CD4-positive, alpha-beta T cell (primary cell): ENCODE data around the gene FNDC3B. TPM values are rescaled to one million over a fixed set of nuclear protein-coding genes. Genes with fewer than 3 reads are reported as not detected.

Experiments used
- ATAC-seq: fragments of 200-7000 bp; cut with Tn5 transposase; one replicate; pipeline ENCODE4 v1.10.0; 2022; ENCODE audit warnings: mild to moderate bottlenecking; ENCODE audit not compliant: poor library complexity
- CTCF ChIA-PET: fragments of 350-600 bp; sonication (Branson Sonifier 250); formaldehyde crosslinking; loops from one replicate; lab custom pipeline; 2021; ENCODE audit warnings: antibody characterized with exemption, inconsistent platforms; lab: Charles Lee
- POLR2A ChIA-PET: fragments of 350-600 bp; sonication (Branson Sonifier 250); formaldehyde crosslinking; loops from one replicate; lab custom pipeline; 2021; ENCODE audit warnings: antibody characterized with exemption, inconsistent platforms; lab: Charles Lee
- DNase-seq, 14 experiments: peaks; one replicate each; pipeline ENCODE4 v3.0.0-alpha.2; 2013 to 2020; ENCODE audit warnings: mixed read lengths in 2 of 14
- H3K27ac ChIP-seq, 2 donors: one replicate each; pipeline versions ENCODE4 v1.5.1 to v1.7.0; 2013; ENCODE audit warnings: low read length in 2 of 2, low read depth in 1 of 2, mild to moderate bottlenecking in 1 of 2
- H3K27me3 ChIP-seq, 2 experiments: 1 replicate in 1 of 2; 2 replicates in 1 of 2; pipeline versions ENCODE4 v1.6.1 to v1.7.0; 2013; ENCODE audit warnings: low read length in 2 of 2, control low read depth in 1 of 2, mild to moderate bottlenecking in 1 of 2, moderate library complexity in 1 of 2; ENCODE audit not compliant: insufficient read depth in 2 of 2, control insufficient read depth in 1 of 2
- H3K36me3 ChIP-seq: one replicate; pipeline ENCODE4 v1.6.1; 2013; ENCODE audit warnings: low read length, control low read depth; ENCODE audit not compliant: insufficient read depth
- H3K4me1 ChIP-seq: one replicate; pipeline ENCODE4 v1.6.1; 2013; ENCODE audit warnings: low read length, control low read depth; ENCODE audit not compliant: insufficient read depth
- H3K4me3 ChIP-seq: one replicate; pipeline ENCODE4 v1.5.1; 2013; ENCODE audit warnings: mild to moderate bottlenecking, low read length, moderate library complexity
- H3K9me3 ChIP-seq, 2 experiments: 1 replicate in 1 of 2; 2 replicates in 1 of 2; pipeline versions ENCODE4 v1.6.1 to v1.7.0; 2013; ENCODE audit warnings: low read length in 2 of 2, mild to moderate bottlenecking in 2 of 2, control low read depth in 1 of 2, moderate library complexity in 1 of 2; ENCODE audit not compliant: control insufficient read depth in 1 of 2, insufficient read depth in 1 of 2
- H3K27ac Mint-ChIP-seq: one replicate; pipeline ENCODE4 v1.8.0; 2020; ENCODE audit warnings: mixed read lengths
- H3K27me3 Mint-ChIP-seq: one replicate; pipeline ENCODE4 v1.8.0; 2021; ENCODE audit warnings: mixed read lengths
- H3K36me3 Mint-ChIP-seq: one replicate; pipeline ENCODE4 v1.8.0; 2021; ENCODE audit warnings: low read depth, mixed read lengths
- H3K4me1 Mint-ChIP-seq: one replicate; pipeline ENCODE4 v1.8.0; 2021; ENCODE audit warnings: low read depth, mixed read lengths
- H3K4me3 Mint-ChIP-seq: one replicate; pipeline ENCODE4 v1.8.0; 2020; ENCODE audit warnings: mild to moderate bottlenecking, mixed read lengths
- H3K9me3 Mint-ChIP-seq: one replicate; pipeline ENCODE4 v1.8.0; 2020; ENCODE audit warnings: mixed read lengths
- intact Hi-C, 2 experiments: fragments of 100-400 bp; cut with DNase I in 1 of 2; cut with micrococcal nuclease in 1 of 2; formaldehyde crosslinking; loops; one replicate each; pipeline versions ENCODE4 v1.15.1 to v1.9.0; 2023 to 2025; cut with DNase I, micrococcal nuclease
- total RNA-seq, 174 experiments: library from RNA in 2 of 174; stranded (reverse) in 2 of 174; gene quantifications; one replicate each; pipeline ENCODE4 v1.2.3 and lab custom pipeline; 2021 to 2026
- TF ChIP-seq, protein P1 (sequence below): fragments of 200-600 bp; IDR thresholded peaks from one replicate; pipeline ENCODE4 v1.8.0; 2022; ENCODE audit warnings: antibody characterized with exemption, mild to moderate bottlenecking

FNDC3B gene
- total RNA-seq, 2 experiments from 2014 or later = 26.1 to 28.7 TPM

DNA sequence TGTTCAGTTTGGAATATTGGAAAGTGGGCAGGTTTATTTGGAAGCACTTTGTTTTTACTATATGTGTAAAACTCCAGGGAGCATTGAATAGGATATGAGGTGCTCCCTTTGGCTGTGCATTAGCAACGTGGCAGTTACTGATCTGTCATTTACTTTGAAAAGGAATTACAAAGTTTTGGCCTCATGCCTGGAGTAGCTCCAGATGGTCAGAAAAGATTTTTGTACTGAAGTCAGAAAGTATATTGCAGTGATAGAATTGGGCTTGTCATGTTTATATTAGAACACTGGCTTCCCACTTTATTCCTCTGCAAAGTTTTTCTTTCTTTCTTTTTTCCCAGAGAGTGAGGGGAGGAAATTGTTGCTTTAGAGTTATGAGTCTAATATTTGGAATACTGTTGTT, 26.1 kb downstream of the FNDC3B start:
- H3K4me1 ChIP-seq = peaks cover 4% of the 10 kb centered on the region
- intact Hi-C loops = loop anchor here in 1 of 2 experiments (5.0 kb wide), 1 partner anchor 37 kb away; no protein-coding TSS in a partner anchor
- no peak for ATAC-seq
- peaks cover 41% of the 10 kb centered on the region for H3K4me1 Mint-ChIP-seq
- H3K4me3 Mint-ChIP-seq = no peak overlapping the region
- ChIA-PET POLR2A (no interaction called here), CTCF (interaction anchor here (1.4 kb wide), 1 partner anchor 18 kb away, joined by 3 read pairs; no protein-coding TSS in a partner anchor)
- H3K27me3 Mint-ChIP-seq = no peaks in the 10 kb centered on the region
- no peak overlapping the region for H3K27ac Mint-ChIP-seq
- H3K4me3 ChIP-seq = no peak overlapping the region
- no peaks in the 10 kb centered on the region for H3K9me3 ChIP-seq
- H3K27me3 ChIP-seq = no peaks in the 10 kb centered on the region
- H3K36me3 ChIP-seq = no peaks in the 10 kb centered on the region
- TF ChIP-seq, protein P1, sequence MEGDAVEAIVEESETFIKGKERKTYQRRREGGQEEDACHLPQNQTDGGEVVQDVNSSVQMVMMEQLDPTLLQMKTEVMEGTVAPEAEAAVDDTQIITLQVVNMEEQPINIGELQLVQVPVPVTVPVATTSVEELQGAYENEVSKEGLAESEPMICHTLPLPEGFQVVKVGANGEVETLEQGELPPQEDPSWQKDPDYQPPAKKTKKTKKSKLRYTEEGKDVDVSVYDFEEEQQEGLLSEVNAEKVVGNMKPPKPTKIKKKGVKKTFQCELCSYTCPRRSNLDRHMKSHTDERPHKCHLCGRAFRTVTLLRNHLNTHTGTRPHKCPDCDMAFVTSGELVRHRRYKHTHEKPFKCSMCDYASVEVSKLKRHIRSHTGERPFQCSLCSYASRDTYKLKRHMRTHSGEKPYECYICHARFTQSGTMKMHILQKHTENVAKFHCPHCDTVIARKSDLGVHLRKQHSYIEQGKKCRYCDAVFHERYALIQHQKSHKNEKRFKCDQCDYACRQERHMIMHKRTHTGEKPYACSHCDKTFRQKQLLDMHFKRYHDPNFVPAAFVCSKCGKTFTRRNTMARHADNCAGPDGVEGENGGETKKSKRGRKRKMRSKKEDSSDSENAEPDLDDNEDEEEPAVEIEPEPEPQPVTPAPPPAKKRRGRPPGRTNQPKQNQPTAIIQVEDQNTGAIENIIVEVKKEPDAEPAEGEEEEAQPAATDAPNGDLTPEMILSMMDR = no peak
- no peaks in the 10 kb centered on the region for H3K9me3 Mint-ChIP-seq
- H3K27ac ChIP-seq = no peak overlapping the region
- no peak for DNase-seq
- H3K36me3 Mint-ChIP-seq = no peaks in the 10 kb centered on the region

DNA sequence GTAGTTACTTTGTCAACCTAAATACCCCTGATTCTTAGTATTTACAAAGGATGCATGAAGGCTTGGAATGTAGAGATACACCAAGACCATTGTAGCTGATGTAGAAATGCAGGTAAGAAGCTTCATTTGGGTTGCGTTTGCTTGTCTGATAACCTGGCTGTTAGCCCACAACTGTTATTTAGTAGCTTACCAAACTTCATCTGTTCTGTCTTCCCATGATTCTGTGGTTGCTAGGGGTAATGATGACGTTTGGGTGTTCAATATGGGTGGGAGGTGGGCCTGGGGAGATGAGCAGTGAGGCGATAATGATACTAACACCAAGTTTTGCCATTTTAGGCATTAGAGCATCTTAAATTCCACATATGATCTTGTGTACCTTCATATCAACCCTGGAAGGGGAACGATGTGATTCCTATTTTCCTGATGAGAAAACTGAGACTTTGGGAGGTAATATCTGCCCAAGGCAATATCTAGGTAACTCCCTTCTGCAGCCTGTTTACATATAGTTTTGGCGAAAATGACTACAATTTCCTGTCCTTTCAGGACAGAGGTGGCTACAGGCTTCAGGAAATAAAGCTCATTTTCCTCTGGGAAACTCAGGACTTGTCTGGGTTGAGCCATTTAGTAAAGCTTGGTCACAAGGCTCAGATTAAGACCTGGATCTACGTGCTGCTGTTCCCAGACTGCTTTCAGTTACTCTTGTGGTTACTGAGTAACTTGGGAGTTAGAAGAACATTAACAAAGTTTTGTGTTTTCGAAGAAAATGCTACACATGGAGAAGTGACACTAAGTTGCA, 26.8 kb downstream of the FNDC3B start:
- ChIA-PET CTCF (no interaction called here), POLR2A (interaction anchor here (0.7 to 1.0 kb wide), 2 partner anchors 9 to 14 kb away, joined by 3 read pairs; no protein-coding TSS in a partner anchor)
- Mint-ChIP-seq H3K27me3 (no peaks in the 10 kb centered on the region), H3K36me3 (no peaks in the 10 kb centered on the region), H3K9me3 (no peaks in the 10 kb centered on the region), H3K4me3 (no peak overlapping the region), H3K27ac (no peak overlapping the region), H3K4me1 (peaks cover 38% of the 10 kb centered on the region)
- ATAC-seq (no peak), DNase-seq (no peak)
- intact Hi-C loops = loop anchor here in 1 of 2 experiments (5.0 kb wide), 1 partner anchor 36 kb away; no protein-coding TSS in a partner anchor
- no peaks in the 10 kb centered on the region for H3K27me3 ChIP-seq
- TF ChIP-seq, protein P1 = no peak
- H3K9me3 ChIP-seq = no peaks in the 10 kb centered on the region
- H3K4me1 ChIP-seq = peaks cover 4% of the 10 kb centered on the region
- no peak overlapping the region for H3K4me3 ChIP-seq
- no peaks in the 10 kb centered on the region for H3K36me3 ChIP-seq
- no peak overlapping the region for H3K27ac ChIP-seq

DNA sequence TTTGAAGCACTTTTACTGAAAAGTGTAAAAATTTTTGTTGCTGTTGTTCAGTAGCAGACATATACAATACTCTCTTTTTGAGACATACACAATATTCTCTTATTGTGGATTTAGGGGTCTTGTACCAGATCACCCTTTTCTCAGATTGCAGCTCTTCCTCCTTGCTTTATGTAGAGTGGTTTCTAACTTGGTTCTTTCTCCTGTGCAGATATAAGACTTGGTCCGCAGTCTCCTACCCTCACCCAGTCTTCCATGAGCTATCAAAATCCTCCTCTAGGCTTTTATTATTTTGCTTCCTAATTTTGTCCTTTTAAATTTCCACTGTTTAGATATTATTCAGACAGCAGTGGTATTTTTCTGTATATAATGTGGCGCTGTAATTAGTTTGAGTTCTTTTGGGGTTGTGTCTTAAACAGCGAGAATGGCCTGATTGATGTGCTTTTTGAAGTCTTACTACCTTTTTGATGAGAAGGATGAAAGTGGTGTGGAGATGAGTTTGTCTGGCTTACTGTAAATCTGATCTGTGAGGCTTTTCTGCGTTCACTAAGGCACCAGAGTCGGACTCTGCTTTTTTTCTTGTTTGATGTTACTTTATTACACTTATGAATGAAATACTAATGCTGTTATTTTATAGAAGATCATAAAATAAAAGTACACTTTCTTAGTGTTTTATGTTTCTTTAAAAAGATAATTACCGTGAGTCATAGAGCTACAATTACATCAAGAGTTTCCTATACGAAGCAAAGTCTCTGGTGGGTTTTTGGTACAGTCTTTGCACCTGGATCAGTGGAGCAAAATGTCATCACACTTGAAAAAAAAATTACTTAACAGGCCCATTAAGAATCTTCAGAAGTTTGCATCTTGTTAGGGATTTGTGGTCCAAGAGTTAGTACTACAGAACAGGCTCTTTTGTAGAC, 27.8 kb downstream of the FNDC3B start:
- Histone ChIP-seq H3K4me1 (peaks cover 4% of the 10 kb centered on the region), H3K27ac (no peak overlapping the region), H3K36me3 (no peaks in the 10 kb centered on the region), H3K4me3 (no peak overlapping the region), H3K27me3 (no peaks in the 10 kb centered on the region), H3K9me3 (no peaks in the 10 kb centered on the region)
- TF ChIP-seq, protein P1 = no peak
- Mint-ChIP-seq H3K4me3 (peak overlapping the region; percentile 9), H3K4me1 (peaks cover 38% of the 10 kb centered on the region), H3K36me3 (no peaks in the 10 kb centered on the region), H3K9me3 (no peaks in the 10 kb centered on the region), H3K27me3 (no peaks in the 10 kb centered on the region), H3K27ac (no peak overlapping the region)
- intact Hi-C loops = loop anchor here in 1 of 2 experiments (5.0 kb wide), 1 partner anchor 35 kb away; no protein-coding TSS in a partner anchor
- DNase-seq (no peak), ATAC-seq (peak; percentile 48)
- POLR2A ChIA-PET = interaction anchor here (1.0 kb wide), 1 partner anchor 10 kb away, joined by 3 read pairs; no protein-coding TSS in a partner anchor
- CTCF ChIA-PET = interaction anchor here (0.9 kb wide), 1 partner anchor 172 kb away, joined by 3 read pairs; no protein-coding TSS in a partner anchor
